DND-41 (cell line): ENCODE data around the gene BCL2A1.
"Not testable (repeated sequence)": the region's sequence is repeated elsewhere in the genome, so short reads cannot be mapped to it uniquely, and the experiment has no call there.

Source experiments
- ATAC-seq: fragments of 200-7000 bp; cut with Tn5 transposase; 3 replicates; pipeline ENCODE4 v1.9.1; 2021; ENCODE audit warnings: low read depth; ENCODE audit not compliant: insufficient read depth
- DNase-seq: peaks from one replicate; pipeline ENCODE4 v3.0.0-alpha.2; 2020
- H2AFZ ChIP-seq: 2 replicates; pipeline ENCODE4 v1.6.0; 2012; ENCODE audit warnings: low read depth, low read length
- H3K27ac ChIP-seq: 2 replicates; pipeline ENCODE4 v1.5.1; 2012; ENCODE audit warnings: low read length, inconsistent platforms
- H3K27me3 ChIP-seq: fragments of 200-600 bp; sonication (generic); 2 replicates; pipeline ENCODE4 v1.6.0; 2012; ENCODE audit warnings: low read length, mild to moderate bottlenecking, inconsistent platforms; ENCODE audit not compliant: insufficient read depth, poor library complexity
- H3K36me3 ChIP-seq: 2 replicates; pipeline ENCODE4 v1.5.1; 2012; ENCODE audit warnings: low read length, inconsistent platforms; ENCODE audit not compliant: insufficient read depth
- H3K4me1 ChIP-seq: 2 replicates; pipeline ENCODE4 v1.5.1; 2012; ENCODE audit warnings: mild to moderate bottlenecking, low read length; ENCODE audit not compliant: insufficient read depth
- H3K4me2 ChIP-seq: 2 replicates; pipeline ENCODE4 v1.6.0; 2012; ENCODE audit warnings: mild to moderate bottlenecking, moderate library complexity, low read length, inconsistent platforms; ENCODE audit not compliant: insufficient read depth
- H3K4me3 ChIP-seq, 2 experiments: fragments of 200-600 bp in 1 of 2; shearing (Covaris generic) in 1 of 2; 2 replicates each; pipeline ENCODE4 v1.5.1; 2012 to 2016; ENCODE audit warnings: inconsistent platforms in 2 of 2, low read length in 2 of 2, mild to moderate bottlenecking in 2 of 2, low read depth in 1 of 2, moderate library complexity in 1 of 2
- H3K79me2 ChIP-seq: 2 replicates; pipeline ENCODE4 v1.6.0; 2012; ENCODE audit warnings: low read length, inconsistent platforms; ENCODE audit not compliant: insufficient read depth
- H3K9ac ChIP-seq: 2 replicates; pipeline ENCODE4 v1.6.0; 2012; ENCODE audit warnings: low read depth, mild to moderate bottlenecking, inconsistent platforms, low read length, moderate library complexity
- H3K9me3 ChIP-seq: 2 replicates; pipeline ENCODE4 v1.5.1; 2012; ENCODE audit warnings: low read length, moderate library complexity, mild to moderate bottlenecking, inconsistent platforms; ENCODE audit not compliant: insufficient read depth, severe bottlenecking
- H4K20me1 ChIP-seq: 2 replicates; pipeline ENCODE4 v1.6.0; 2012; ENCODE audit warnings: low read length; ENCODE audit not compliant: insufficient read depth
- CTCF ChIP-seq: IDR thresholded peaks from 2 replicates; pipeline ENCODE4 v1.5.1; 2012; ENCODE audit warnings: borderline replicate concordance, low read length, moderate library complexity, mild to moderate bottlenecking; ENCODE audit not compliant: poor library complexity, severe bottlenecking; ENCODE audit errors: extremely low read depth
- EZH2 ChIP-seq: IDR thresholded peaks from 3 replicates; pipeline ENCODE4 v1.6.1; 2012; ENCODE audit warnings: borderline replicate concordance, low read depth, mild to moderate bottlenecking, moderate library complexity, low read length, inconsistent platforms; ENCODE audit not compliant: severe bottlenecking

Gene BCL2A1

GRCh38 chr15:79930516-79930915 lies 40.5 kb downstream of the BCL2A1 start:
- no peak overlapping the region for H2AFZ ChIP-seq
- ATAC-seq: no peak

GRCh38 chr15:79929412-79929811 lies 41.6 kb downstream of the BCL2A1 start:
- DNase-seq: no peak
- Histone ChIP-seq H3K36me3 (no peaks in the 10 kb centered on the region), H2AFZ (no peak overlapping the region), H4K20me1 (no peaks in the 10 kb centered on the region), H3K4me2 (no peak overlapping the region), H3K9me3 (no peaks in the 10 kb centered on the region), H3K4me3 (no peak overlapping the region), H3K9ac (no peak overlapping the region), H3K27ac (no peak overlapping the region), H3K79me2 (peaks cover 2% of the 10 kb centered on the region; the same call in 1 of the 2 replicates), H3K4me1 (peaks cover 12% of the 10 kb centered on the region), H3K27me3 (no peaks in the 10 kb centered on the region)
- ATAC-seq: no peak
- TF ChIP-seq CTCF (no peak), EZH2 (no peak)

More at GRCh38 chr15:79930516-79930915, 40.5 kb downstream of the BCL2A1 start:
- Histone ChIP-seq H3K79me2 (no peaks in the 10 kb centered on the region), H4K20me1 (no peaks in the 10 kb centered on the region), H3K27me3 (no peaks in the 10 kb centered on the region), H3K4me1 (peaks cover 8% of the 10 kb centered on the region), H3K4me3 (no peak overlapping the region), H3K9ac (no peak overlapping the region), H3K4me2 (no peak overlapping the region), H3K27ac (no peak overlapping the region), H3K9me3 (no peaks in the 10 kb centered on the region), H3K36me3 (no peaks in the 10 kb centered on the region)
- TF ChIP-seq CTCF (no peak), EZH2 (no peak)
- DNase-seq: no peak

GRCh38 chr15:79926116-79926515 lies 44.9 kb downstream of the BCL2A1 start:
- H3K4me2 ChIP-seq, H3K9ac ChIP-seq, ATAC-seq, DNase-seq, H4K20me1 ChIP-seq, H2AFZ ChIP-seq, H3K4me3 ChIP-seq, H3K27ac ChIP-seq, H3K27me3 ChIP-seq: not testable (repeated sequence)
- peaks cover 17% of the 10 kb centered on the region for H3K4me1 ChIP-seq
- peaks cover 13% of the 10 kb centered on the region for H3K36me3 ChIP-seq
- H3K9me3 ChIP-seq: peaks cover 15% of the 10 kb centered on the region
- H3K79me2 ChIP-seq: peaks cover 27% of the 10 kb centered on the region

- Histone ChIP-seq H3K4me3 (peak overlapping the region; percentile 41 to 79; a peak in 3 of 4 replicates), H3K9ac (peak overlapping the region; percentile 88), H2AFZ (peak overlapping the region; percentile 77), H3K9me3 (peaks cover 23% of the 10 kb centered on the region), H3K27ac (peak overlapping the region; percentile 16; the same call in 1 of the 2 replicates), H4K20me1 (no peaks in the 10 kb centered on the region), H3K79me2 (peaks cover 29% of the 10 kb centered on the region), H3K36me3 (peaks cover 25% of the 10 kb centered on the region), H3K4me2 (peak overlapping the region; percentile 88; the same call in 1 of the 2 replicates), H3K4me1 (peaks cover 17% of the 10 kb centered on the region), H3K27me3 (no peaks in the 10 kb centered on the region)
- no peak for DNase-seq
- no peak for TF ChIP-seq CTCF
- TF ChIP-seq EZH2: no peak
- ATAC-seq: no peak
Measured at GRCh38 chr15:79924379-79924778, 46.6 kb downstream of the BCL2A1 start.
